Activated CD4-positive, alpha-beta T cell treated with anti-CD3 and anti-CD28 coated beads, Interleukin-2, Interleukin-6, amounts not matched to agents 100 ng/mL and 50 ng/mL, durations not matched to agents 16 hours and 8 hours (primary cell): ENCODE data around the gene PET100.

Source experiments
- DNase-seq: peaks from one replicate; pipeline ENCODE4 v3.0.0-alpha.2; 2020

PET100 gene

GRCh38 chr19:7680606-7681339 lies 51.2 kb downstream of the PET100 start, which contains the start of gene TRAPPC5:
Gene TRAPPC5 (plus strand): TSS chr19:7680833. CDS start chr19:7682254, 1,421 bp downstream.
- DNase-seq, result peak; percentile 92
